ENCODE measurements around the gene RACGAP1.

RACGAP1 gene

DNA sequence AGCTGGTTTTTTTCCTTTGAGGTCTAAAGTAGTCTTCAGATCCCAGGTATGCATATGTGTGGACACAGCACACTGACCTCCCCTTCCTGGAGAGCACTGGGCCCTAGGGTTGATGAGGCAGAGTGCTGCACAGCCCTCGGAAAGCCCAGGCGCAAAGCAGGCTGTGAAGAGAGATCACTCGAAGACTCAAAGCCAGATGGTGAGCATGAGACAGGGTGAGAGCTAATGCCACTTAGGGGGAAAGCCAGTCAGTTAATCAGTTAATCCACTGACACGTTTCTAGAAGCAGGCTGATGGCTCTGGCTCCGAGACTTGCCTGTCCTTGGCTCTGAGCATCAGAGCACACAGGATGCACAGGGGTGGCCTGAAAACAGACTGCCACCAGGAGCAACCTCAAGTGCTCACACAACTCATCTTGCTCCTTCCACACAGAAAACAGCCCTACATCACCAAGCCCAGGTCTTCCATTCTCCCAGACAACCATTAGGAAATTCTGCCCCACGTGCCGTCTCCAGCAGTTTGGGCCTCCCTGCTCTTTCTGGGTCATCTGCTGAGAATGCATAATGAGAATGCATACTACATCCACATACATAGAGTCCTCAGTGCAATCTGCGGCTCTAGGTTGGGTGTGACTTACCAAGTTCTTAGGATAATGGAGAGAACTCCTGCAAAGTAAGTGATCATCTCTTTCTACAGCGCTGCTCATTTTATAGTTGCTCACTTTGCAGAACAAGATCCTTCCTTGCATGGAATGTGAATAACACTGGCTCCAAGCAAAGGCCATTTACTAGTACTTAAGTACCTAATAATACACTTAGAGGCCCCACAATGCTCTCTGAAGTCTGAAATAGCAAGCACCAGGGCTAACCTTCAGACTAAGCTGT is 40.6 kb downstream of the RACGAP1 start:
- DNase-seq = no peak

GRCh38 chr12:49983892-49984291 is 41.4 kb downstream of the RACGAP1 start:
- no peak for DNase-seq

DNA sequence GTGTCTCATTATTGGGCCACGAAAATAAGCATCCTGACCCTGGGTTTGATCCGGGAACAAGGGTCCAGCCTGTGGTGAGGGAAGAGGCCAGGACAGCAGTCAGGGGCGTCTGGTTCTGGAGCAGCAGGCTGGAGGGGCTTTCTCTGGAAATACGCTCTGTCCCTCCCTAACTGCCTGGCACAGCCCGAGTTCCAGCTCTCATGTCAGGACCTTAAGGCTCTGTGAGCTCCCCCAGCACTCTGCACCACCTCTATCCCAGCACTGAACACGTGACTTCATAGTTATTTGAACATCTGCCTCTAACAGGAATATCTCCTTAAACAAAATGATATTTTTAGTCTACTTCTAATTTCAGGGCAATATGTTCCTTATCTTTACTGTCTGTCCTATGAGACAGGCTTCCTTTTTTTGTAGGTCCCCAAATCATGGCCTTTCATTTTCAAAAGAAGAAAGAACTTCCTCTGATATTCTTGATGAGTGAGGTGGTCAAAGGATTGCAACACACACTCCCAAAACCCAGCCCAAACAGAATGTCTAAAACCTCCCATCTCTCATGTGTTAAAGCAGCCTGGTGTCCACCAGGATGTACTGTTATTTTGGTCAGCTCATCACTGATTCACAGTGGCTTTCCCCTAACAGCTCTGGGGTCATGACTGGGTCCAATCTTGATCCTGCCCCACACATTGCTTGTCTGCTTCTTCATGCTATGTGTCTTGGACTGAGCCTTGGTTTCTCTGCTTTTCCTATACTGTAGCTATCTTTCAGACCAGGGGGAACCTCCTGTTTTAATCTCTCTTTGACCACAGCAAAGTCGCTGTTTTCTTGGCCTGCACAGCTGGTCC is 42.8 kb downstream of the RACGAP1 start:
- DNase-seq = no peak

- DNase-seq = no peak
These were observed 44.6 kb downstream of the RACGAP1 start for GRCh38 chr12:49980501-49981349.

DNA sequence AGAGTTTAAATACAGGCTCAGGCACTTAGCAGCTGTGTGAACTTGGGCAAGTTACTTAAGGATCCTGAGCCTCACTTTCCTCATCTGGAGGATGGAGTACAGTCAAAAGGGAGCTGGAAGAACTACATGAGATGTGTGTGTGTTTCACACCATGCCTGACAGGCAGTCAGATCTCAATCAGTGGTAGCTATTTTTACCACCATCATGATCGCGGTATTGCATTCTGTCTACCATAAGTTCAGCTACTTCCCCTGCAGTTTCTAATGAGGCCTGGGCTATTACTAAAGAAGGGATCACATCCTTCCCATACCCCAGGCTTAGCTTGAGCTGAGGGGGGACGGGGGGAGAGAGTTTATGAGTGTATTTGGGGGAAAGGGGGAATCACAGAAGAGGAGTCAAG is 45.5 kb downstream of the RACGAP1 start:
- no peak for DNase-seq

GRCh38 chr12:49979016-49979586 is 46.2 kb downstream of the RACGAP1 start:
- no peak for DNase-seq

DNA sequence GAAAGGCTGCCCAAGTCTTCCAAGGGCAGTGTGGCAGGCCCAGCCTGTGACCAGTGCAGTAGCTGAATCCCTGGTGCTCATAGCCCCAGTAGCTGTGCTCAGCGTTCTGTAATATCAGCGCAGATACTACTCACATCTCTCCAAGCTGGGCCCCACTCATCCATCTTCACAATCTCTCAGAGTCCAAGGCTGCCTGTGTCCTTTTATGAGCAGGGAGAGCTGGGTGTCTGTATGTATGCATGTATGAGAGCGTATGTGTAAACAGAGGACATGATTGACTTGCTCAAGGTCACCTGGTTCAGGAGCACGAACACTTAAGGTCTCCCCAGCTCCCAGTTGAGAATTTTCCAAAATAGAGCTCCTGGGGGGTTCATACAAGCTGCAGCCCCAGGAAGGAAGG is 47.2 kb downstream of the RACGAP1 start:
- no peak for DNase-seq

- no peak for DNase-seq
These were observed 48.7 kb downstream of the RACGAP1 start for GRCh38 chr12:49976557-49976956.

DNA sequence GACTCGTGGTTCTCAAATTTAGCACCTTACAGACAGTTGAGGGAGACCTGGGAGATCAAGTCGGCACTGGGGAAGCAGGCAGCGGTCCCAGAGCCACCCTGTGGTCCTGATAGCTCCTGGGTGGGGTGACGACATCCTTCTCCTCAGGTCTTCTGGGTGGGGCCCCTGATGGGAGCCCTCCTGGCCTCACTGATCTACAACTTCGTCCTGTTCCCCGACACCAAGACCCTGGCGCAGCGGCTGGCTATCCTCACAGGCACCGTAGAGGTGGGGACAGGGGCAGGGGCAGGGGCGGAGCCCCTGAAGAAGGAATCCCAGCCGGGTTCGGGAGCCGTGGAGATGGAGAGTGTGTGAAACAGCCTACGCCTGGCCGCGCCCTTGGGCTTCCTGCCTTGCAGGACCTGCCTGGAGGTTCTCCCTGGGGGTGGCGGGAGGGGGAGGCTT is 50.0 kb downstream of the RACGAP1 start:
- DNase-seq = no peak

DNA sequence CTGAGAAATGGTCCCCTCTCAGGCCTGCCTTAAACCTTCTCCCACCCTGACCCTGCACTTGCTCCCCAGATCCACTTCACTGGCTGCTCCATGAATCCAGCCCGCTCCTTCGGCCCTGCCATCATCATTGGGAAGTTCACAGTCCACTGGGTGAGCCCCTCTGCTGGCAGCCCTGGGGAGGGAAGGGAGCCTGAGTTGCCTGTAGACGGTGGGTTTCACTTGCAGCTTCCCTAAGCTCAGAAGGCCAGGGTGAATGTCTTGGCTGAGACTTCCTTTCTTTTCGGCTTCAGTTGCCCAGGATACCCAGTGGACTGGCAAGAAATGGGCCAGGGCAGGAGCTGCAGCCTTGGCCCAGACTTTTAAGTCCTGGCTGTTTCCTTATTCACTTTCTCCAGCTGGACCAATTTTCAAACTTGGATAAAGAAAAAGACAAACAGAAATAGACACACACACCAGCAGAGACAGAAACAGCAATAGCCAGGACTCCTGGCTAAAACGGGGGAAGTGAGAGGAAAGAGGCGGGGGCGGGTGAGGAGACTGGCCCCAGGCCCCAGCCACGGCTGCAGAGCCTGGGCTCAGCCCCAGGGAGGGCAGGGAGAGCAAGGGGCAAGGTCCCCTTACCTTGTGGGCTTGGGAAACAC is 50.5 kb downstream of the RACGAP1 start:
- no peak for DNase-seq

- no peak for DNase-seq
These were observed 51.0 kb downstream of the RACGAP1 start for GRCh38 chr12:49974231-49974675.

- DNase-seq = no peak
These were observed 51.9 kb downstream of the RACGAP1 start for GRCh38 chr12:49973361-49973830.

DNA sequence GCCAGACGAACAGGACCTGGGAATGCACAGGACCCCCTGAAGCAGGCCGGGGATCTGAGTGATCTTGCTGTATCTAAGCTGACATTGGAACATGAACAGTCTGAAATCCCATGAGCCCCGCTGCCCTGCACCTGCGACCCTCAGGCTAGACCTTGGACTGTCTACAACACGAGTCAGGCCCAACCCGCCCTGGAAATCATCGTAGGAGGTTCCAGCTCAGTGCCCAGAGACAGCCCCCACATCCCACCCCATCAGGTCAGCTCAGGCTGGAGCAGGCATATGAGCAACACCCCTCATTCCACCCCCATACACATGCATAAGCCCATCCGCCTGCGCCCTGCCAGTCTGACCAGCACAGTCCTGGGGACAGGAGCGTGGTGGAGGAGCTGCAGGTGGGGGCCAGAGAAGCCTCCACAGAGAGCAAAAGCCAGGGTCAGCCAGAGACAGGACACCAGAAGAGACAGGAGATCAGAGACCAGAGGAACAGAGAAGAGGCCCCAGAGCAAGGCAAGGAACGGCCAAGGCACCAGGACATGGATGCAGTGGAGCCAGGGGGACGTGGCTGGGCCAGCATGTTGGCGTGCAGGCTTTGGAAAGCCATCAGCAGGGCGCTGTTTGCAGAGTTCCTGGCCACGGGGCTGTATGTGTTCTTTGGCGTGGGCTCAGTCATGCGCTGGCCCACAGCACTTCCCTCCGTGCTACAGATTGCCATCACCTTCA is 52.5 kb downstream of the RACGAP1 start, which contains the start of gene AQP6:
Gene AQP6, plus strand, starts transcription at position 307 of the 720 bp plus-strand sequence. Its CDS starts 227 bp downstream, at position 534.
- no peak for DNase-seq

DNA sequence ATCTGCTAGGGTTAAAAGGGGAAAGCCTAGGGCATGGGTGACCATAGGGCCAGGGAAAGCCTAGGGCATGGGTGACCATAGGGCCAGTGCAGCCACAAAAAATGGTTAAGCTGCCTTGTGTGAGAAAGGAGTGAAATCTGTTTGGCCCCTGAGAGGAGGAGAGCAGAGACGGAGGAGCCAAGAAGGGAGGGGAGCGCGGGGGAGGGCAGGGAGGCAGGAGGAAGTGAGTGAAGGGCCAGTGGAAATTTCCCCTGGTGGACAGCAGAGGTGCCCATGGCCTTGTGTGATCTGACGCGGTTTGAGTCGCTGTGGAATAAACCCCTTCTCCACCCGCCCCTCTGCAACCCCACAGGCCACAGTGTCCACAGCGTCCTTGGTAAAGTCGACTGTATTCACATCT is 53.2 kb downstream of the RACGAP1 start:
- DNase-seq = no peak

DNA sequence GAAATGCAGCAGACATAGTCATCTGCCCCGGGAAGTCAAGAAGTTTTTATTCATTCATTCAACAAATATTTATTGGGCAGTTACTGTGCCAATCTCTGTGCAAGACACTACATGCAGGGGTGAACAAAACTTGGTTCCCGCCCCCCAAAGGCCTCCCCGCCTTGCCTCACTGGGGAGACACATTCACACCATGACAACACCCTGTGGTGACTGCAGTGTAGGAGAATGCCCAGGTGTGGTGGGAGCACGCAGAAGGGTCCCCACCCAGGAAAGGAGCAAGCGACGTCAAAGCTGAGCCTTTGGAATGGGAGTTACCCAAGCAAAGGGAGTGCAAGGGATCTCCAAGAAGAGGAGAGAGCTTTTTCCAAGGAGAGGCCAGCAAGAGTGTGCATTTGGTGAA is 54.2 kb downstream of the RACGAP1 start:
- DNase-seq = no peak

GRCh38 chr12:49970658-49971057 is 54.6 kb downstream of the RACGAP1 start:
- no peak for DNase-seq

- DNase-seq = no peak
These were observed 55.5 kb downstream of the RACGAP1 start for GRCh38 chr12:49969651-49970429.

GRCh38 chr12:49969027-49969426 is 56.3 kb downstream of the RACGAP1 start:
- DNase-seq = no peak

GRCh38 chr12:49968471-49968870 is 56.8 kb downstream of the RACGAP1 start:
- no peak for DNase-seq

- no peak for DNase-seq
These were observed 57.5 kb downstream of the RACGAP1 start for GRCh38 chr12:49967777-49968250.
